GM18867 (cell line): ENCODE results near the gene RND2.

Source experiments
- ATAC-seq: cut with Tn5 transposase; IDR thresholded peaks from one replicate; pipeline ENCODE4 v1.9.1; 2021; ENCODE audit warnings: mild to moderate bottlenecking, moderate library complexity; ENCODE audit not compliant: unreplicated experiment

Gene RND2

DNA sequence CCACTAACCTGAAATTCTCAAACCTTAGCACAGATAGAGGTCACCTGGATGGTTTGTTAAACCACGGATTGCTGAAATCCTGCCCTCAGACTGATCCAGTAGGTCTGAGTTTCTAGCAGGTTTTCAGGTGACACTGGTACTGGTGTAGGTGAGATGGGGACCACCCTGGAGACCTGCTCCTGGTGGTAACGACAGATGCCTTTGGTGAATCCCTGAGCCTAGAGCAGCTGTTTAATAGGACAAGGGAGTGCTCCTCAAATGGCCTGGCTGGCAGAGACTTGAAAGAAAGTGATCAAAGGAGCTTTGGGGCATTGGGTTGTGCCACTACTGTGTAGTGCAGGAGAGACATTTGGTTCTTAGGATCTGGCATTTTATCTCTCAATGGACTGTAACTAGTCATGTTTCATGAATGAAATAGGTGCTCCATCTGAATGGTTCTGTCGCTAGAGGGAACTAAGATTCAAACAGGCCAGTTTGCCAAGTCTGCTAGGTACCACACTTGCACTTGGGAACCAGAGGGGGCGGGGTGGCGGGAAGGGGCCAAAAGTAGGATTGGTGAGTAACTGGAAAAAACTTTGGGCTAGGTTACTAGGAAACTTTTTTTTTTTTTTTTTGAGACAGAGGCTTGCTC is 21.4 kb upstream of the RND2 start:
- no peak for ATAC-seq

DNA sequence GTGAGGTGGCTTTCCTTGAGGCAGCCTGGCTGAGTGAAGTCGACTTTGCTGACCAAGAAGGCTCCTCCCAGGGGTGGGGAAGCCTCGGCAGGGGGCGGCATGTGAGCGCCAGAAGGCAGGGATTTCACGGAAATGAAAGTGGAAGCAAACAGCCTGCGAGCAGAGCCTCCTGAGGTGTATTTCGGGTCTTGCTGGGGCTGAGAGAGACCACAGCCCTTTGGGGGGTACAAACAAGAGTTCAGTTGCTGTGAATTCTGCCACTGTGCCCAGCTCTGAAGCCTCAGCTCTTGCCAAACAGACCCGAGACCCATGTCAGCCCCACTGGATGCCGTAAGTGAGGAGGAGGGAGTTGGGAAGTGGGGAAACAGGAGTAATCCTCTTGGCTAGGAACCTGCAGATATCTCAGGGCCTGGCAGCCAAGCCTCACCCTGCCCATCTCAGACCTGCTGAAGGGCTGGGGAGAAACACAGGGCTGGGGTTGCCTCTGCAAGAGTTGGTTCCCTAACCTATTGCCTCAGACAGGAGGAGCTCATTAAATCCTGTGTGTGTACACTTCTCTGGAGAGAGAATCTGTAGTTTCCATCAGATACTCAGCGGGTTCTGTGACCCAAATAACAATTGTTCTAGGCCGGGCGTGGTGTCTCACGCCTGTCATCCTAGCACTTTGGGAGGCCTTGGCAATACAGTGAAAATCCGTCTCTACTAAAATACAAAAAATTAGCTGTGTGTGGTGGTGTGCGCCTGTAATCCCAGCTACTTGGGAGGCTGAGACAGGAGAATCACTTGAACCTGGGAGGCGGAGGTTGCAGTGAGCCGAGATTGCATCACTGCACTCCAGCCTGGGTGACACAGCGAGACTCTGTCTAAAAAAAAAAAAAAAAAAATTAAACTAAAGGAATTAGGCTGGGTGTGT is 18.1 kb upstream of the RND2 start, which contains the start of gene IFI35:
IFI35 (plus strand) TSS at position 146 of the 913 bp plus-strand sequence; CDS start at position 310, 164 bp downstream.
- ATAC-seq, result peak; percentile 78

DNA sequence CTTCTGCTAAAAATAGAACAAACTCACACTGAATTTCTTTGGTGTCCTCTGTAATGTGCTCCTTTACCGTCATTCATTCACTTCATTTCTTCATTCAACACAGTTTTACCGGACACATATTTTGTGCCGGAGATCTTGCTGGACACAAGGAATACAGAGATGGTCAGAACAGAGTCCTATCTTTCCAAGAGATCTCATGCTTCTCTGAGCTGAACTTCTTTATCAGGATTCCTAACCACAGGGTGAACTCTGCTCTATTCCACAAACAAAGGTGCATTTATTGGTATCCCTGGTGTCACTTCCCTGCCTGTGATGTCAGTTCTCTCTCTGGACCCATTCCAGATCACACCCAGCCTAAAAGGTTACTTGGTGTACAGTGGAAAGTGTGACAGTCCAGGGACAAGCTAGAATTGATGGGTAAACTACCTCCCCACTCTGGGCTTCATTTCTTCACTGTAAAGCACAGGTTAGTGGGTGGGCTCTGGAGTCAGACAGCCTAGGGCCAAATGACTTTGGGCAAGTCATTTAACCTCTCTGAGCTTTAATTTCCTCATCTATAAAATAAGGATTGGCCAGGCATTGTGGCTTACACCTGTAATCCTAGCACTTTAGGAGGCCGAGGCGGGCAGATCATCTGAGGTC is 14.2 kb upstream of the RND2 start:
- ATAC-seq, result no peak

DNA sequence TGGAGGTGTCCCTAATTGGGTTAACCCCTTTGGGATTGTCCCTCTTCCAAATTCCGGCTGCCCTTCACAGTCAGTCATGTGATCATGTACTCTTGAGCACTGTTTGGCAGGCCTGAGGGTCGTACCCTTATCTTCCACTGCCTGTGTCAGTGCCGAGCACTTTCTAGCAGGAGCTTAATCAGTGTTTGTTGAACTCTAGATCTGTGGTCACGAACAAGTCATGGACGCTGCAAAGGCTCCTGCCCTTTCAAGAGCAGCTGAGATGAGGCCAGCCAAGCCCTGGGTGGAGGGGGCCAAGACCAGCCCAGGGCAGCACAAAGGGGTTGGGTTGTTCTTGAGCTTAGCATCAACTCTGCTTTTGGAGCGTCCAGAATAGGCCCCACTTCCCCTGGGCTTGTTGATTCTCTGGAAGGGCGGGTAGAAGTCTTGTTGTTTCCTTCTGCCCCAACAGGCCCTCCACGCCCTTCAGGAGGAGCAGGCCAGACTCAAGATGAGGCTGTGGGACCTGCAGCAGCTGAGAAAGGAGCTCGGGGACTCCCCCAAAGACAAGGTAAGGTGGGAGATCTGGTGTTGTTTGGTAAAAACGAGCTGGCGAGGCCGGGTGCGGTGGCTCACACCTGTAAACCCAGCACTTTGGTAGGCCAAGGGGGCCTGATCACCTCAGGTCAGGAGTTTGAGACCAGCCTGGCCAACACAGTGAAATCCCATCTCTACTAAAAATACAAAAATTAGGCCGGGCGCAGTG is 13.1 kb upstream of the RND2 start:
- ATAC-seq, result no peak

DNA sequence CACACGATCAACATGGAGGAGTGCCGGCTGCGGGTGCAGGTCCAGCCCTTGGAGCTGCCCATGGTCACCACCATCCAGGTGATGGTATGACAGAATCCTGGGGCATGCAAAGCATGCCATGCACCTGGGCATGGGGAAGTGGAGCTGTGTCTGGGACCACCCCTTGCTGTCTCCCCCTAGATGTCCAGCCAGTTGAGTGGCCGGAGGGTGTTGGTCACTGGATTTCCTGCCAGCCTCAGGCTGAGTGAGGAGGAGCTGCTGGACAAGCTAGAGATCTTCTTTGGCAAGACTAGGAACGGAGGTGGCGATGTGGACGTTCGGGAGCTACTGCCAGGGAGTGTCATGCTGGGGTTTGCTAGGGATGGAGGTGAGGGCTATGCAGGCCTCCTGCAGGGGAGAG is 11.7 kb upstream of the RND2 start:
- no peak for ATAC-seq

DNA sequence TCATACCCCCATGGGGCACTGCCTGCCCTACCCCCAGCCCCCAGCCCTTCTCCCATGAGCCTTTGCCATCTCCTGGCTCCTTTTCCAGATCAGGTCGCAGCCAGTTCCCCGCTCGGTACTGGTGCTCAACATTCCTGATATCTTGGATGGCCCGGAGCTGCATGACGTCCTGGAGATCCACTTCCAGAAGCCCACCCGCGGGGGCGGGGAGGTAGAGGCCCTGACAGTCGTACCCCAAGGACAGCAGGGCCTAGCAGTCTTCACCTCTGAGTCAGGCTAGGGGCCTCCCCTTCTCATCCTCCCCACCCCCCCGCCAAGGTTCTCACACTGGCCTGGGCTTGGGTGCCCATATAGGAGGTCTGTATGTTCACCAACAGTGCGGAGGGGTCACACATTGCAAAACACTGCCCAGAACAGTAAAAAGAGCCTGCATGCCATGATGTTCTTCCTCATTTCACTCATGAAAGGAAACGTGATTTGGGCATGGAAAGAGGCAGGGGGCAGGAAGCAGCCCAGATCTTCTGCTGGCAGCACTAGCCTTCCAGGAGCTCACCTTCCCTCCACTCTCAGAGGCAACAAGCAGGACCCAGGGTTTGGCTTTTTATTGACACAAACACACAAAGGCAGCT is 10.9 kb upstream of the RND2 start:
- no peak for ATAC-seq

DNA sequence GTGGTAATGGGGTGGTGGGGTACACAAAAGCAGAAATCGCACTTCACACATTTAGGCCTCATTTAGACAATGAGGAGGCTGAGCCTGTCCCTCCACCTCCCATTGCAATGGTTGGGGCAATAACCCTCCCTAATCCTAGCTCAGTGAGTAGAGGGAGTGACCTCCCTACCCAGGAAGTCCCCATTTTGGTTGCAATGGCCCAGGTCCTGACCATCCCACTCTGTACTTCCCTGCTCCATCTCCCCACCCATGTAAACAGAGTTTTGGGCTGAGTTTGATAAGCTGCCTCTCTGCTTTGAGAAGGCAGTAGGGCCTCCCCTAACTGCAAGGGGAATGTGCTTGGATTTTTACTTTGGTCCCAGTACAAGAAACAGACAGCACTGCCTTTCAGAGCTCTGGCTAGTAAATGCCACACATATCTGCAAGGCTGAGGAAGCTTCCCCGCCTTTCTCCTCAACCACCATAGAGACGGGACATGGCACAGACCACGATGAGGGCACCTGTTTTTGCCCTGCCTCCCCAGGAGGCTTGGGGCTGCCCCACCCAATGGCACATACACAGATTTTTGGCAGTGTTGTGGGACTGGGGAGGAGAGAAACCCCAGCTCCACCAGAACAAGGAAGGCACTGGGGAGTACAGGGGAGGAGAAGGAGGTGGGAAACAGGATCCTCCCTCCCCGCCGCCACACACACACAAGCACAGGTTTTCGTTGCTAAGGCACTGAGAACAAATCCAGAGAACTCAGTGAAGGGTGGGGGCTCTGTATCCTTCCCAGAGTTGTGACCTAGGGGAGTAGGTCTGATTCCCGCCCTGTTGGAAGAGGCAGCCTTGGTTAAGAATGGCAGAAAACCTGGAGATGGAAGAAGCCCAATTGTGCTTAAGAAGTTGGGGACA is 10.1 kb upstream of the RND2 start:
- ATAC-seq, result no peak

DNA sequence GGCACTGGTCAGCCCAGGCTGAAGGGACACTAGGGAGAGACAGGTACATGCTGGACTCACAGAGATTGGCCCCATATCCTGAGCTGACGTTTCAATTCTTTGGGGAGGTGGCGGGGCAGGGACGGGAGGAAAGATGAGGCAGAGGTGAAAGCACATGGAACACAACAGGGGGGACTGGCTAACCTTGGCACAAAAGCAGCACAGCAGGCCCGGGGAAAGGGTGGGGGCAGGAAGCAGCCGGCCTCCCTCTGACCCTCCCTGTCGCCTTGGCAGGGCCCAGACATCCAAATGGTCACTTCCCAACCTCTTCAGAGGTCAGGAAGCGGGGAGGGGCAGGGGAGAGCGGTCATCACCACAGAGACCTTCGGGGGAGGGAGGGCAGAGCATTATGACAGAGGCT is 9.5 kb upstream of the RND2 start:
- no peak for ATAC-seq

DNA sequence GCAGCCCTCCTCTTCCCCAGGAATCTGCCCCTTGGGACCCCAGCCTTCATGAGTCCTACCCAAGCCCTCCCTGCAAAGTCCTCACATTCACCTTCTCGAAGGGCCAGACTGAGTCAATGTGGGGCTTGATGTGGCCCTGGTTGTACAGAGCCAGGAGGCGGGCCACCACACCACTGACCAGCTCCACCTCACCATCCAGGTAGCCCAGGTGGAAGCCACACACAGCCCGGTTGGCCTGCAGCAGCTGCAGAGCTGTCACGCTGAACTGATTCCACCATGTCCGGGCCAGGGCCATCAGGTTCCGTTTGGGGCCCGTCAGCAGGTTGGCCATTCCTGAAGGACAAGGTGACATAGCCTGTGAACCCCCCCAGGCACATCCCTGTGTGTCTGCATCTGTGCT is 8.8 kb upstream of the RND2 start:
- ATAC-seq, result no peak

DNA sequence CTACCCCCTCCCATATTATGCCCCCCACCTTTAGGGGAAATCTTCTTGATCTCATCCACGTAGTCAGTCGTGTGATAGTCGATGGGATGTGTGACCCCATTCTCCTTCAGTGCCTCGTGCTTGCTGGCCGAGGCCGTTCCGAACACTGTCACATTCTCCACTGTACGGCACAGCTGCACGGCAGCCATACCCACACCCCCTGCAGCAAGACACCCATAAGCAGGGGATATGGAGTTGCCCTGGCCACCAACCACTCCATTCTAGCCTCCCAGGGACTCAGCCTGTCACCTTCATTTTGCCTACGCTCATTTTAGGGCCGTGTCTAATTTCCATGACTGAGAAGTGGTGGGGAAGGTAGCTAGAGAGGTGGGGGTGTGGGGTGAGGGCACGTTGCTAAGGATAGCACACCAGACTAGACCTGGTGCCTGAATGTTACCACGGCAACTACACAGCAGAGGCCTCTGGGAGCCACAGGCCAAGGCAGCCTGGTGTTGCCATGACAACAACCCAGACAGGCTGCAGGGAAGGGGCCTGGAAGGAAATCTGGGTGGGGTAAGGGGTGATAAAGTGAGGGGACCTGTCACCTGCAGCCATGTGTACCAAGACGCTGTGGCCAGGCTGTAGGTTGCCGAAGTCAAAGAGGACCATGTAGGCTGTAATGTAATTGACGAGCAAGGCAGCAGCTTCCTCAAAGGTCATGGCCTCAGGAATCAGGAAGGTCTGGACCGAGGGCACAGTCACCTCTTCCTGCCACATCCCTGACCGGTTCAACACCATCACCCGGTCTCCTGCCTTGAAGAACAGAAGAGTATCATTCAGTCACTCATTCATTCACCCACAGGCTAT is 6.8 kb upstream of the RND2 start:
- no peak for ATAC-seq

DNA sequence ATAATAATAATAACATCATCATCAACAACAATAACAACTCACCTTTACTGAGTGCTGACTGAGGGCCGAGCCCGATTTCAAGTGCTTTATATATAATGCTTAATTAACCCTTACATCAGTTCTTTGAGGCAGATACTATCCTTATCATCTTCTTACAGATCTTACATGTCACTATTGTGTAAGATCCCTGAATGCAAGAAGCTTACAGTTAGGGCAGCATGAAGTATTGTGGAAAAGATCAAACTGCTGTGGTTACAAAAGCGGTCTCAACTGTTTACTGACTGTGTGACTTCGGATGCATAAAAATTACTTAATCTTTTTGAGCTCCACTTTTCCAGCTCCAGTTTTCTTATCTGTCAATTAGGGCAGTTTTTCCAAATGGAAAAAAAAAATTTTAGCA is 6.1 kb upstream of the RND2 start:
- ATAC-seq, result no peak

DNA sequence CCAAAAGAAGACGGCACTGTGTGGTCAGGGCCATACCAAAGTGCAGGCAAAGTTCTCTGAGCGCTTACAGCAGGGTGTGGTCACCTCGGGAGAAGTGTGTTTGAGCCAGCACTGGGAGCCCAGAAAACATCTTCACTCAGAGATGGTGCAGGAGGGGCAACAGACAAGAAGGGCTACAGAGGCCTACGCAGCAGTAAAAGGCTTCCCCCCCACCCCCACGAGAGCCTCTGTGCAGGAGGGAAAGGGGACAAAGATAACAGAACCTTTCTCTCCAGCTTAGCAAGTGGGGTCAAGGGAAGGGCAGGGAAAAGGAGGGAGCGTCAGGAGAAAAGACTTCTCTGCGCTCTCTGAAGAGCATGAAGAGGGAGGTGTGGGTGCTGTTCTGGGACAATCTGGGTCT is 5.6 kb upstream of the RND2 start:
- no peak for ATAC-seq

DNA sequence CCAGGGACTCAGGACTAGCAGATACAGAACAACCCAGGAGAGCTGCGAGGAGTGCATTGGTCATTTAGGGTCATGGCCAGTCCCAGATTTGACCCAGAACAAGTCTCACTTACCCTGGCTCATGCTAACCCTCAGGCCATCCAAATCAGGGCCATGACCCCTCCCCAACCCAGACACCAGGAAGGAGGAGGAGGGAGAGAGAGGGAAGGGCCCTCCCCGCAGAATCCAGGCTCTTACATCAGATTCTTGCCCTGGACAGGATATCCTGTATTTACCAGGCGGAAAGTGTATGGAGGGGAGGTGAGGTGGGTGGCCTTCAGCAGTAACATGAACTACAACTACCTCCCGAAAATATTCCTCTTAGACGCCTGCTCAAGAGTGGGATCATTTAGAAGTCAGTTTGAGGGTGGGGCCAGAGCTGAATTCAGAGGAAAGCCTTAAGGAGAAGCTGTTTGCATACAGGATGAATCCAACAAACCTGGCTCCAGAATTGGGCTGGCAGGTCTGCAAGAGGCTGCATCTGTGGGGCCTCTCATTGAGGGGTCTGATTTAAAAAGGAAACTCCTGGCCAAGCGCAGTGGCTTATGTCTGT is 4.9 kb upstream of the RND2 start:
- no peak for ATAC-seq

DNA sequence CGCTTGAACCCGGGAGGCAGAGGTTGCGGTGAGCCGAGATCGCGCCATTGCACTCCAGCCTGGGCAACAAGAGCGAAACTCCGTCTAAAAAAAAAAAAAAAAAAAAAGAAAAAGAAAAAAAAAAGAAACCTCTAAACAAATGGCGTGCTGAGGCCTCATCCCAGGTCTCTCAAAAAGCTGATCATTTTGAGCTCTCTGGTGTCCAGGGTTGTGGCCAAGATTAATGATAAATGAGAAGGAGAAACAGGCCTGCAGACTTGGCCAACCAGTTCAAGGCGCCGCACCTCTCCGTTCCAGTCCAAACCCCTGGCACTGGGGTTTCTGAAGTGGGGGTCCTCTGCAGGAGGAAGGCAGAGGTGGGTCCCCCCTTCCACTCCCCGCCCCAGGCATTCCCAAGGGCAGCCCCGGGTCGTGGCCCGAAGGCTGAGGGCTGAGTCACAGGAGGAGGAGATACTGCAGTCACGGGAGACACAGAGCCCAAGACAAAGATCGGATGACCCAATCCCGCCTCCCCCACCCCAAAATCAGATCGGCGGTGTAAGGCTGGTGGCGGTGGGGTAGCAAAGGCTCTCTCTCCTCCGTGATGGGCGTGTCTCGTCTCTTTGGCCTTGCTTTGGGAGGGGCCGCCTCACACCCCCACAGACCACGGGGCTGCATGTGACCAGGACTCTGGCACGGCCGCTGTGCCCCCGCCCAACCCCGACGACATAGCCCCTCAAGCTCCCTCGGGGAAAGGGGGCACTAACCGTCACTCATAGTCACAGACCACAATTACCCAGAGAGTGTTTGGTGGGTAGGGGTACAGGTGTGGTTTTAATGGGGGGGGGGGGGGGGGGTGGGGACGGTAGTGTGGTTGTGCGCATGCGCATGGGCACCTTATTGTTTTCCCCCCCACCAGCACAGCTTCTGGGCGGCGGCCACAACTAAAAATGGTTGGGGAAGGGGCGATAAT is 4.0 kb upstream of the RND2 start:
- no peak for ATAC-seq

DNA sequence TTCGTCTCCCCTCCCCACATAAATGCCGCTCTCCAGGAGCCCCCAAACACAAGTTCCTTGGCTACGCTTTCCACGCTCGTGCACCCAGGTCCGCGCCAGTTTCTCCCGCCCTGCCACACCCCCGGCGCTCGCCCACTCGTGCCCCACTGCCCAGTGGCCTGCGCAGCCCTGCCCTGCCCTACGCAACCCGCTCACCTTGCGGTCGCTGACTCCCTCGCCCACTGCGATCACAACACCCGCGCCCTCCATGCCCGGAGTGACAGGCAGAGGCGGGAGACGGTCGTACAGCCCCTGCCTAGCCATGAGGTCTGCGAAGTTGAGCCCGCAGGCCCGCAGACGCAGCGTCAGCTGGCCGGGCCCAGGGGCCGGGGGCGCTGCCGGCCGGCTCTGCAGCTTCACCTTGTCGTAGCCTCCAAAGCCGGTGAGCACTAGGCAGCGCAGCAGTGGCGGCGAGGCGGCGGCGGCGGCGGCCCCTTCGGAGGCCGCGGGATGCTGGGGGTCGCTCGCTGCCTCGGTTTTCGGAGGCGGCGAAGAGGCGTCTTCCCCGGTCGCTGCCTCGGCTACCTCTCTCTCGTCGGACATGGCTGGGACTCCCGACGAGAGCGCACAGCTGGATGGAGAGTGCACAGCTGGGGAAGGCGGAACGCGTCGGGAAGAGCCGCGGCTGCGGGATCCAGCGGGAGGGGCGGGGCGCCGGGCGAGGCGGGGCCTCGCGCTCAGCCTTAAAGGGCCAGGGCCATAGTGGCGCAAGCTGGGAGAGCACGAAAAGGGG is 3.1 kb upstream of the RND2 start, which contains the start of gene VAT1:
VAT1 (minus strand) TSS at position 645 of the 772 bp plus-strand sequence; CDS start at position 582, 63 bp downstream.
- ATAC-seq, result no peak

DNA sequence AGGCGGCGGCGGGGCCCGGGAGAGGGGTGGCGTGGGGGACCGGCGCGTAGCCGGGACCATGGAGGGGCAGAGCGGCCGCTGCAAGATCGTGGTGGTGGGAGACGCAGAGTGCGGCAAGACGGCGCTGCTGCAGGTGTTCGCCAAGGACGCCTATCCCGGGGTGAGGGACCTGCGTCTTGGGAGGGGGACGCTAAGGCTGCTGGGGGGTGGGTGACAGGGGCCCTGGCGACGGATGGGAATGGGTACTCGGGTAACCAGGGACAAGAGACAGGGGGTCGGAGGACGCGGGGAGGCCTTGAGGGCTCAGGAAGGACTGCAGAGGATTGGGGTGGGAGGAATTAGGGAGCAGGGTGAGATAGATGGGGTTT is 243 bp downstream of the RND2 start:
- ATAC-seq, result no peak
